ENCODE data around the gene LDLRAD3. TPM values are rescaled to one million over a fixed set of nuclear protein-coding genes. Genes with fewer than 3 reads are reported as not detected.

Gene LDLRAD3
- total RNA-seq, 5 donors from 2014 or later (not counting 1 experiment from before 2014, with no cell fraction given) = 0.18 to 0.22 TPM; not detected in 3

DNA sequence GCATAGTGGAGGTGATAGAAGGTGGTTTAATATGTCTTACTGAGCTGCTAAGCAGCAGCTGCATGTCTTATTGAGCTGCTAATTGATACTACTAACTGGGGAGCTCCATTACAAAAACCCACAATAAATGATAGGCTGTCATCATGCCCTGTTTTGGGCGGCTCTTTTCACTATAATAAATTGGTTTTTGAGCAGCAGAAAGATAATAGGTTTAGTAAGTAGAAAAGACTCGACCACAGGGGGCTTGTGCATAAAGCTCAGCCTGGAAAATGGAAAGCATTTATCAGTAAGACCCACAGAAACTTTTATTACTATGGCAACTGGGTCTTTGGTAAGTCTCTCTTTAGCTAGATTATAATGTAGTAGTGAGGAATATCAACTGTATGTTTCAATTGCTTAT is 117.6 kb downstream of the LDLRAD3 start:
- Histone ChIP-seq H3K4me3 (ENCODE audit: control insufficient read depth in 1 of 2, extremely low read depth in 1 of 2, low read length in 1 of 2) (no peak overlapping the region), H3K27me3 (replicated peaks in 1 of 2; ENCODE audit: control insufficient read depth in 2 of 2, extremely low read depth in 1 of 2, insufficient read depth in 2 of 2, low read length in 1 of 2) (peaks cover 0 to 4% of the 10 kb centered on the region in 2 experiments), H3K4me1 (ENCODE audit: control insufficient read depth in 1 of 2, extremely low read depth in 1 of 2, insufficient read depth in 2 of 2, low read length in 2 of 2) (no peaks in the 10 kb centered on the region), H3K36me3 (ENCODE audit: control insufficient read depth in 2 of 2, extremely low read depth in 1 of 2, insufficient read depth in 1 of 2, low read length in 1 of 2) (no peaks in the 10 kb centered on the region), H3K27ac (ENCODE audit: low read length) (no peak overlapping the region), H3K9me3 (no peaks in the 10 kb centered on the region)
- Mint-ChIP-seq H3K4me3 (no peak overlapping the region), H3K4me1 (no peaks in the 10 kb centered on the region), H3K36me3 (no peaks in the 10 kb centered on the region), H3K27ac (no peak overlapping the region), H3K27me3 (peaks cover 3 to 10% of the 10 kb centered on the region in 2 donors), H3K9me3 (peaks cover 4 to 13% (median 9%) of the 10 kb centered on the region in 3 donors)
- CTCF ChIA-PET = interaction anchor here in 1 of 2 donors (0.6 kb wide), 1 partner anchor 43 kb away, joined by 3 read pairs; no protein-coding TSS in a partner anchor
- whole genome bisulfite sequencing (ENCODE audit: insufficient coverage) = no CpG with 5 or more reads among the region's 2 CpGs
- POLR2A ChIA-PET = interaction anchor here in 1 of 2 donors (0.7 kb wide), 1 partner anchor 1997 kb away, joined by 5 read pairs; no protein-coding TSS in a partner anchor
- DNase-seq (no peak), ATAC-seq (replicated peaks in 1 of 4) (no peak)

DNA sequence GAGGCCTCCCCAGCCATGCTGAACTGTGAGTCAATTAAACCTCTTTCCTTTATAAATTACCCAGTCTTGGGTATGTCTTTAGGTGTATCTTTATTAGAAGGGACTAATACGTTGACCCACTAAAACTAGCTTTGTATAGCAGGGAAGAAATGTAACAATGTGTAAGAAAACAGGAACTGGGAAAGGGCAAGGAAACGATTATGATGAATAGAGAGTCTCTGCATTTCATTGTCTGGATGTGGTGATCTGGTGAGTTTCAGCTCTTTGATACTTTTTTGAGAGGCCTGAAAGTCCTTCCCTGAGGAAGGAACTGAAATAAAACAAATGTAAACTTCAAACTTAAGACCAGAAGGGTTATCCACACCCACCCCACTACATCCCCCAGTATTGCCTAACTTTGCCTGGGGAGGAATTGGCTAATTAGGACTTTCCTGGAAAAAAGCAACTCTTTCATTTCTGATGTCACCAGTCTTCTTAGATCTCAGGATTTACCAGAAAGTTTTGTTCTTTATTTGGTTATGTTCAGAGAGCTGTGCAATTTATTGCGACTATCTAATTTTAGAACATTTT is 119.0 kb downstream of the LDLRAD3 start:
- H3K4me3 Mint-ChIP-seq = no peak overlapping the region
- WGBS (ENCODE audit: insufficient coverage) = 50% methylated on average over 1 of the region's 3 CpGs
- Histone ChIP-seq H3K9me3 (no peaks in the 10 kb centered on the region), H3K4me3 (ENCODE audit: control insufficient read depth in 1 of 2, extremely low read depth in 1 of 2, low read length in 1 of 2) (no peak overlapping the region), H3K27ac (ENCODE audit: low read length) (no peak overlapping the region), H3K27me3 (replicated peaks in 1 of 2; ENCODE audit: control insufficient read depth in 2 of 2, extremely low read depth in 1 of 2, insufficient read depth in 2 of 2, low read length in 1 of 2) (peaks cover 0 to 2% of the 10 kb centered on the region in 2 experiments), H3K36me3 (ENCODE audit: control insufficient read depth in 2 of 2, extremely low read depth in 1 of 2, insufficient read depth in 1 of 2, low read length in 1 of 2) (no peaks in the 10 kb centered on the region), H3K4me1 (ENCODE audit: control insufficient read depth in 1 of 2, extremely low read depth in 1 of 2, insufficient read depth in 2 of 2, low read length in 2 of 2) (no peaks in the 10 kb centered on the region)
- H3K27me3 Mint-ChIP-seq = peaks cover 3 to 10% of the 10 kb centered on the region in 2 donors
- ChIA-PET POLR2A (no interaction called here), CTCF (no interaction called here)
- peaks cover 4 to 13% (median 13%) of the 10 kb centered on the region in 3 donors for H3K9me3 Mint-ChIP-seq
- H3K36me3 Mint-ChIP-seq = no peaks in the 10 kb centered on the region
- ATAC-seq (replicated peaks in 1 of 4) (no peak), DNase-seq (no peak)
- H3K27ac Mint-ChIP-seq = no peak overlapping the region
- no peaks in the 10 kb centered on the region for H3K4me1 Mint-ChIP-seq

DNA sequence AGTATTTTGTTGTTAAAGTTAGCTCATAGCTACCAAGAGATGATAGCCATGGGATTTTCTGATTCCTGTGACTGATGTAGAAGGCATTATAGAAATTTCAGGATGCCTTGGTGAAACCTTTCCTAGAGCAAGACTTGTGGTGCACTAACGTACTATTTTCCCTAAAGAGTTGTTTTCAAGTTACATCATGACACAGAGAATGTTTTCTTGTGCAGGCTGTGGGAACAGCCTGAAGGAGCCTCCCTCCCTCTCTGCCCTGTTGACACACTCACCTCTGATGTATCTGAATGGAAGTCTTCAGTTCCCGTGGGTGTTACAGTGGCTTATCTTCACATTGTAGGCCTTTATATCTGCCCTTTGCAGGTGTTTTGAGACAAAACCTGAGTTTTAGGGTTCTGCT is 121.6 kb downstream of the LDLRAD3 start:
- Histone ChIP-seq H3K27me3 (replicated peaks in 1 of 2; ENCODE audit: control insufficient read depth in 2 of 2, extremely low read depth in 1 of 2, insufficient read depth in 2 of 2, low read length in 1 of 2) (no peaks in the 10 kb centered on the region), H3K9me3 (no peaks in the 10 kb centered on the region), H3K4me3 (ENCODE audit: control insufficient read depth in 1 of 2, extremely low read depth in 1 of 2, low read length in 1 of 2) (no peak overlapping the region), H3K36me3 (ENCODE audit: control insufficient read depth in 2 of 2, extremely low read depth in 1 of 2, insufficient read depth in 1 of 2, low read length in 1 of 2) (no peaks in the 10 kb centered on the region), H3K4me1 (ENCODE audit: control insufficient read depth in 1 of 2, extremely low read depth in 1 of 2, insufficient read depth in 2 of 2, low read length in 2 of 2) (no peaks in the 10 kb centered on the region), H3K27ac (ENCODE audit: low read length) (no peak overlapping the region)
- Mint-ChIP-seq H3K4me1 (no peaks in the 10 kb centered on the region), H3K9me3 (peaks cover 0 to 8% (median 7%) of the 10 kb centered on the region in 3 donors), H3K27me3 (peaks cover 7 to 15% of the 10 kb centered on the region in 2 donors), H3K36me3 (no peaks in the 10 kb centered on the region), H3K27ac (no peak overlapping the region), H3K4me3 (no peak overlapping the region)
- ATAC-seq (replicated peaks in 1 of 4) (no peak), DNase-seq (no peak)
- CTCF ChIA-PET = no interaction called here
- POLR2A ChIA-PET = no interaction called here
- 42% methylated on average over 2 of the region's 2 CpGs for WGBS (ENCODE audit: insufficient coverage)

DNA sequence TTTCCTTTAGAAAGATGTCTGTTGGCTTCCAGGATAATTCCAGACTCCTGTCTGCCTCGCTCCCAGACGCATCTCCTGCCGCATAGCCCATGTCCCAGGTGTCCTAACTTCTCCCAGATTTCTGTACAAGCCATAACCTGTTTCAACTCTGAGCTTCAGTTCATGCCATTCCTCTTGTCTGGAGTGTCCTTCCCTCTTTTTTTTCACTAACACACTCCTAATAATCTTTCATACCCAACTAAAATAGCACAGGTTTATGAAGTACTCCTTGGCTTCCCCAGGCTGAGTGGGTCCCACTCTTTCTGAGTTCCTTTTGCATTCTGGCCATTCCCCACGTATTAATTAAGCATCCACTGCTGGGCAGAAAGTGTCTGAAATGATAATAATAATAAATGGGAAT is 123.0 kb downstream of the LDLRAD3 start:
- no peak for ATAC-seq (replicated peaks in 1 of 4)
- no peaks in the 10 kb centered on the region for H3K9me3 ChIP-seq
- no peak overlapping the region for H3K27ac Mint-ChIP-seq
- peaks cover 10 to 26% of the 10 kb centered on the region in 2 donors for H3K27me3 Mint-ChIP-seq
- H3K27me3 ChIP-seq (replicated peaks in 1 of 2; ENCODE audit: control insufficient read depth in 2 of 2, extremely low read depth in 1 of 2, insufficient read depth in 2 of 2, low read length in 1 of 2) = peaks cover 0 to under 1% of the 10 kb centered on the region in 2 experiments
- 80% methylated on average over 3 of the region's 4 CpGs for WGBS (ENCODE audit: insufficient coverage)
- H3K4me3 ChIP-seq (ENCODE audit: control insufficient read depth in 1 of 2, extremely low read depth in 1 of 2, low read length in 1 of 2) = no peak overlapping the region
- no peak overlapping the region for H3K27ac ChIP-seq (ENCODE audit: low read length)
- DNase-seq = no peak
- H3K9me3 Mint-ChIP-seq = peaks cover 0 to 8% (median 7%) of the 10 kb centered on the region in 3 donors
- no peaks in the 10 kb centered on the region for H3K4me1 Mint-ChIP-seq
- POLR2A ChIA-PET = no interaction called here
- no peaks in the 10 kb centered on the region for H3K36me3 ChIP-seq (ENCODE audit: control insufficient read depth in 2 of 2, extremely low read depth in 1 of 2, insufficient read depth in 1 of 2, low read length in 1 of 2)
- H3K4me1 ChIP-seq (ENCODE audit: control insufficient read depth in 1 of 2, extremely low read depth in 1 of 2, insufficient read depth in 2 of 2, low read length in 2 of 2) = no peaks in the 10 kb centered on the region
- no peaks in the 10 kb centered on the region for H3K36me3 Mint-ChIP-seq
- CTCF ChIA-PET = no interaction called here
- no peak overlapping the region for H3K4me3 Mint-ChIP-seq

DNA sequence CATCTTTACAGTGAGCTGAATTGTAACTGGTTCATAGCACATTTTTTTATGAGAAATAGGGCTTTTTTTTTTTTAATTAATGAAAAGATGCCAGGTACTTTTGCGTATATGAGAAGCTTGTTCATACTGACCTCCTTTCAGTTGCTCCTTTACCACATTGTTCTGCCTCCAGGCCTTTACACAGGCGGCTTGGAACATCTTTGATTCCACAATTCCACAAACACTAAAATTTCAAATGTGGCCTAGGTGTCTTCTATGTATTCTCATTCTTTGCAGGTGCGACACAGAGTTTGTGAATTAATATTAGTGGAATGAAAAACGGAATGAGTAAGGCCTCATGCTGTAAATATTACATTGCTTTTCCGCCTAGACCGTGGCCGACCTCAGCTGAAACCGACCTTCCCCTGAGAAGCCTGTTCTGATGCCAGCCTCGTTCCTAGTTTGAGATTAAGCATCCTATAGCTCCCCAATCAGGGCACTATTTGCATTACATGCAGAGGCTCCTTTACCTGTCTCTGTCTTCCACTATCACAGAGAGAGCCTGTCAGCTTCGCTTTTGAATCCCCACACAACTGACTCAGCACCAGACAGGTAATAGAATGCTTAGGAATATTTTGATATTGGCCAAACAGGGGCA is 125.8 kb downstream of the LDLRAD3 start:
- Mint-ChIP-seq H3K4me1 (no peaks in the 10 kb centered on the region), H3K9me3 (peaks cover 0 to 6% (median 6%) of the 10 kb centered on the region in 3 donors), H3K36me3 (no peaks in the 10 kb centered on the region), H3K27ac (no peak overlapping the region), H3K4me3 (no peak overlapping the region), H3K27me3 (peaks cover 12 to 31% of the 10 kb centered on the region in 2 donors)
- ChIA-PET POLR2A (interaction anchor here in 1 of 2 donors (0.6 kb wide), 1 partner anchor 12 kb away, joined by 3 read pairs; no protein-coding TSS in a partner anchor), CTCF (interaction anchor here (0.7 to 0.9 kb wide), 2 partner anchors 8 to 91 kb away, joined by 3 to 6 read pairs; no protein-coding TSS in a partner anchor)
- Histone ChIP-seq H3K36me3 (ENCODE audit: control insufficient read depth in 2 of 2, extremely low read depth in 1 of 2, insufficient read depth in 1 of 2, low read length in 1 of 2) (no peaks in the 10 kb centered on the region), H3K4me3 (ENCODE audit: control insufficient read depth in 1 of 2, extremely low read depth in 1 of 2, low read length in 1 of 2) (no peak overlapping the region), H3K27me3 (replicated peaks in 1 of 2; ENCODE audit: control insufficient read depth in 2 of 2, extremely low read depth in 1 of 2, insufficient read depth in 2 of 2, low read length in 1 of 2) (peaks cover 0 to 5% of the 10 kb centered on the region in 2 experiments), H3K9me3 (no peaks in the 10 kb centered on the region), H3K4me1 (ENCODE audit: control insufficient read depth in 1 of 2, extremely low read depth in 1 of 2, insufficient read depth in 2 of 2, low read length in 2 of 2) (no peaks in the 10 kb centered on the region), H3K27ac (ENCODE audit: low read length) (no peak overlapping the region)
- 83% methylated on average over 5 of the region's 10 CpGs for WGBS (ENCODE audit: insufficient coverage)
- DNase-seq (no peak), ATAC-seq (replicated peaks in 1 of 4) (no peak)

DNA sequence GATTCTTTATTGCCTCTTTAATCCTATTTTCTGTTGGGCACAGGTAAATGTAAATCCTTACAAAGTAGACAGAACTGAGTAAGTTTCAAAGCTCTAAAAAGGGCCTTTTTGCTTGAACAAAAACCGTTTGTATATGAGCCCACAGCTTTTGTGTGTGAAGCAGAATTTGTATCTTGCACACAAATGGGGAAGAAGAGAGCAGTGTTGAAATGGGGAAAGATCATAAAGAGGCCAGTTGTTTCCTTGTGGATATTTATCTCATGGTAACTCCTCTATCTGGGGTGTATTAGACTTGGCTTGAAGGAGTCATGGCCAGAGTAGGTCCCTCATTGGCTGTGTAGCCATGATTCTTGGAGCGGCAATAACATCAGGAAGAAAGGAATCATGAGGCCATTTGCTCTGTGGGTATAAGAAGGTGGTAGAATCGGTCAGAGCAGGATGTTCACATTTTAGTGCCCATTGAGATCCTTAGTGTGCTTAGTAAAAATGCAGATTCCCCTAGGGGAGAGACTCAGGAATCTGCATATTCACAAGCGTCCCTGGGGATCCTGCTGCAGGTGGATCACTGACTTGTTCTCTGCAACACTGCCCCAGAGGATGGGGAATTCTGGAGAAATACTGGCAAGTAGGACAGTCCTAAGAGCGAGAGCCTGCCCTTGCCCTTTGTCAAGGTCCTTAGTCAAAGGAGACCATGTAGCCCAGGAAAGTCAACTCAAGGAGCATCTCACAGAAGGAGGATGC is 126.5 kb downstream of the LDLRAD3 start:
- no peak for DNase-seq
- H3K9me3 Mint-ChIP-seq = peaks cover 0 to 4% (median 0%) of the 10 kb centered on the region in 3 donors
- CTCF ChIA-PET = no interaction called here
- H3K36me3 Mint-ChIP-seq = no peaks in the 10 kb centered on the region
- H3K27ac Mint-ChIP-seq = no peak overlapping the region
- Histone ChIP-seq H3K36me3 (ENCODE audit: control insufficient read depth in 2 of 2, extremely low read depth in 1 of 2, insufficient read depth in 1 of 2, low read length in 1 of 2) (no peaks in the 10 kb centered on the region), H3K27me3 (replicated peaks in 1 of 2; ENCODE audit: control insufficient read depth in 2 of 2, extremely low read depth in 1 of 2, insufficient read depth in 2 of 2, low read length in 1 of 2) (peaks cover 0 to 5% of the 10 kb centered on the region in 2 experiments), H3K4me3 (ENCODE audit: control insufficient read depth in 1 of 2, extremely low read depth in 1 of 2, low read length in 1 of 2) (no peak overlapping the region), H3K9me3 (no peaks in the 10 kb centered on the region), H3K4me1 (ENCODE audit: control insufficient read depth in 1 of 2, extremely low read depth in 1 of 2, insufficient read depth in 2 of 2, low read length in 2 of 2) (no peaks in the 10 kb centered on the region), H3K27ac (ENCODE audit: low read length) (no peak overlapping the region)
- 56% methylated on average over 4 of the region's 5 CpGs for WGBS (ENCODE audit: insufficient coverage)
- POLR2A ChIA-PET = no interaction called here
- H3K4me1 Mint-ChIP-seq = no peaks in the 10 kb centered on the region
- peaks cover 11 to 26% of the 10 kb centered on the region in 2 donors for H3K27me3 Mint-ChIP-seq
- no peak for ATAC-seq (replicated peaks in 1 of 4)
- no peak overlapping the region for H3K4me3 Mint-ChIP-seq

Data from T-cell (primary cell).